ENCODE data around the gene GORASP2. TPM values are rescaled to one million over a fixed set of nuclear protein-coding genes. Genes with fewer than 3 reads are reported as not detected.

GORASP2 gene
- polyA plus RNA-seq: 27.5 and 35.8 TPM in 2 replicates

DNA sequence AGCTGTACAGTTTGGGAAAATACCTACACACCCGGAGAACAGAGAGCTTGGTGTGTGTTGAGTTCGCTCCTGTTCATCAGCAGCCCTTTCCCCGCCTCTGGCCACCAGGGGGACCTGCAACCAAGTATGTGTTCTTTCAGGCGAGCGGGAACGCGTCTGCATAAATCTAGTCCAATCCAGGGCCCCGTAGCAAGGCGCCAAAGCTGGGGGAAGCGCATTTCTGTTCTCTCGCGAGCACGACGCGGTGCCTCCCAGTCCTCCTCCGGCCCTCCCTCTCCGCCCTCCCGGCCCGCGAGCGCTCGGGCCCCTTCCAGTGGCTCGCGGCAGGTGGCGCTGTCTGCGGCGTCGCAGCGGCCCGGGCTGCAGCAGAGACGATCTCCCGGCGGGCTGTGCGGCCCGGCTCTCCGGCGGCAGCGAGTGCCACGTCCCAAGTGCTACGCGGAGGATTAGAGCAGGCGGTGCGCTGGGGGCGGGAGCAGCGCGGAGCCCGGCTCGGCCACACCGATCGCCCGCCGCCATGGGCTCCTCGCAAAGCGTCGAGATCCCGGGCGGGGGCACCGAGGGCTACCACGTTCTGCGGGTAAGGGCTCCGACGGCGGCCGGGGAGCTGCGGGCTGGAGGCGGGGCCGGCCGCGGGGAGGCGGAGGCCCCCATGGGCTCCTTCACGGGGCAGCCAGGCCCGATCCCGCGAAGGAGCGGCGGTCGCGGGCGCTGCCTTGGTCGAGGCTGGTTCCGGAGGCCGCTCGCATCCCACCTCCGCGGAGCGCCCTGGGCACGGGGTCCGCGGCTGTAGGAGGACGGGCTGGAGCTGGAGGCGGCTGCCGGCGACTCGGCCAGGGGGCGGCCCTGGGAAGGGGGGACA, at the start of gene GORASP2:
Gene GORASP2 (plus strand): TSS at position 430 of the 862 bp plus-strand sequence. CDS start 88 bp downstream, at position 518.

Other genes with a start within 250 kb of the GORASP2 start
- 0.49 TPM in 1 of 2 replicates, not detected in the other for gene SP5, start 213.9 kb upstream of the GORASP2 start, polyA plus RNA-seq
- 18.1 and 23.4 TPM in 2 replicates for gene ERICH2, start 158.9 kb upstream of the GORASP2 start, polyA plus RNA-seq
- gene GAD1, start 112.4 kb upstream of the GORASP2 start, polyA plus RNA-seq: 377 and 427 TPM in 2 replicates
- gene TLK1, start 231.6 kb downstream of the GORASP2 start, polyA plus RNA-seq: 68.8 and 105 TPM in 2 replicates